Stimulated activated CD4-positive, alpha-beta T cell treated with anti-CD3 and anti-CD28 coated beads, Interleukin-1b, Interleukin-23, amount 100 ng/mL, for 48 hours (primary cell): Measurements from ENCODE around the gene GRIFIN.

Experiments used
- DNase-seq: peaks from one replicate; pipeline ENCODE4 v3.0.0-alpha.2; 2020

GRIFIN gene

GRCh38 chr7:2476298-2476697 lies at the start of gene GRIFIN:
Gene GRIFIN (minus strand): TSS chr7:2476398. CDS start chr7:2476383, 15 bp downstream.
- DNase-seq, result no peak

- DNase-seq, result no peak
Observed at GRCh38 chr7:2524808-2525657, 48.8 kb upstream of the GRIFIN start.

GRCh38 chr7:2523941-2524807 lies 48.0 kb upstream of the GRIFIN start:
- no peak for DNase-seq

- no peak for DNase-seq
Observed at GRCh38 chr7:2523461-2523936, 47.3 kb upstream of the GRIFIN start.

- peak; percentile 40 for DNase-seq
Observed at GRCh38 chr7:2522780-2523433, 46.7 kb upstream of the GRIFIN start.

GRCh38 chr7:2521952-2522591 lies 45.9 kb upstream of the GRIFIN start:
- DNase-seq, result peak; percentile 75

GRCh38 chr7:2521341-2521745 lies 45.1 kb upstream of the GRIFIN start:
- DNase-seq, result no peak

GRCh38 chr7:2520761-2521290 lies 44.6 kb upstream of the GRIFIN start:
- DNase-seq, result no peak

- peak; percentile 25 for DNase-seq
Observed at GRCh38 chr7:2520131-2520760, 44.0 kb upstream of the GRIFIN start.

- peak; percentile 79 for DNase-seq
Observed at GRCh38 chr7:2519119-2519930, 43.1 kb upstream of the GRIFIN start, which contains the start of gene LFNG. Gene LFNG (plus strand): TSS chr7:2519774. CDS start chr7:2519862, 88 bp downstream.

- DNase-seq, result no peak
Observed at GRCh38 chr7:2518737-2519118, 42.5 kb upstream of the GRIFIN start.

GRCh38 chr7:2517678-2518507 lies 41.7 kb upstream of the GRIFIN start:
- DNase-seq, result no peak

- DNase-seq, result no peak
Observed at GRCh38 chr7:2517026-2517425, 40.8 kb upstream of the GRIFIN start.

- DNase-seq, result no peak
Observed at GRCh38 chr7:2516194-2516555, 40.0 kb upstream of the GRIFIN start.

GRCh38 chr7:2515424-2516193 lies 39.4 kb upstream of the GRIFIN start:
- no peak for DNase-seq

- DNase-seq, result no peak
Observed at GRCh38 chr7:2514473-2515423, 38.5 kb upstream of the GRIFIN start.

- DNase-seq, result no peak
Observed at GRCh38 chr7:2513702-2514101, 37.5 kb upstream of the GRIFIN start.

GRCh38 chr7:2512713-2513112 lies 36.5 kb upstream of the GRIFIN start:
- no peak for DNase-seq
